HL-60 (cell line): ENCODE data around the gene RAD9A.

Source experiments
- DNase-seq, 2 experiments: peaks; one replicate each; pipeline ENCODE4 v3.0.0-alpha.2; 2010 to 2020; ENCODE audit warnings: low read depth in 1 of 2, low spot score in 1 of 2
- H3K27ac ChIP-seq: fragments of 250-450 bp; sonication (Bioruptor Pico); replicated peaks from 2 replicates; pipeline ENCODE4 v1.5.1; 2020; ENCODE audit warnings: mild to moderate bottlenecking, moderate library complexity
- H3K27me3 ChIP-seq: fragments of 250-450 bp; sonication (Bioruptor Pico); 2 replicates; pipeline ENCODE4 v1.5.1; 2021; ENCODE audit warnings: mild to moderate bottlenecking, moderate library complexity; ENCODE audit not compliant: insufficient read depth, poor library complexity, severe bottlenecking
- H3K4me3 ChIP-seq: replicated peaks from 2 replicates; pipeline ENCODE4 v1.5.1; 2011; ENCODE audit warnings: mild to moderate bottlenecking, control low read depth, low read length; ENCODE audit not compliant: insufficient read depth
- GABPA ChIP-seq: IDR thresholded peaks from 2 replicates; pipeline ENCODE4 v1.6.1; 2012; ENCODE audit warnings: low read depth
- POLR2AphosphoS5 ChIP-seq: IDR thresholded peaks from 2 replicates; pipeline ENCODE4 v1.6.1; 2012; ENCODE audit warnings: low read depth
- SPI1 ChIP-seq: IDR thresholded peaks from 2 replicates; pipeline ENCODE4 v1.6.1; 2012; ENCODE audit warnings: low read depth, mild to moderate bottlenecking, borderline replicate concordance
- TF ChIP-seq, protein P1 (sequence below): IDR thresholded peaks from 2 replicates; pipeline ENCODE4 v1.6.1; 2012; ENCODE audit warnings: low read depth; ENCODE audit not compliant: insufficient replicate concordance
- TF ChIP-seq, protein P2 (sequence below): IDR thresholded peaks from one replicate; pipeline ENCODE4 v1.5.1; 2011; ENCODE audit warnings: low read length, control low read depth, inconsistent platforms; ENCODE audit not compliant: insufficient read depth

The RAD9A gene

DNA sequence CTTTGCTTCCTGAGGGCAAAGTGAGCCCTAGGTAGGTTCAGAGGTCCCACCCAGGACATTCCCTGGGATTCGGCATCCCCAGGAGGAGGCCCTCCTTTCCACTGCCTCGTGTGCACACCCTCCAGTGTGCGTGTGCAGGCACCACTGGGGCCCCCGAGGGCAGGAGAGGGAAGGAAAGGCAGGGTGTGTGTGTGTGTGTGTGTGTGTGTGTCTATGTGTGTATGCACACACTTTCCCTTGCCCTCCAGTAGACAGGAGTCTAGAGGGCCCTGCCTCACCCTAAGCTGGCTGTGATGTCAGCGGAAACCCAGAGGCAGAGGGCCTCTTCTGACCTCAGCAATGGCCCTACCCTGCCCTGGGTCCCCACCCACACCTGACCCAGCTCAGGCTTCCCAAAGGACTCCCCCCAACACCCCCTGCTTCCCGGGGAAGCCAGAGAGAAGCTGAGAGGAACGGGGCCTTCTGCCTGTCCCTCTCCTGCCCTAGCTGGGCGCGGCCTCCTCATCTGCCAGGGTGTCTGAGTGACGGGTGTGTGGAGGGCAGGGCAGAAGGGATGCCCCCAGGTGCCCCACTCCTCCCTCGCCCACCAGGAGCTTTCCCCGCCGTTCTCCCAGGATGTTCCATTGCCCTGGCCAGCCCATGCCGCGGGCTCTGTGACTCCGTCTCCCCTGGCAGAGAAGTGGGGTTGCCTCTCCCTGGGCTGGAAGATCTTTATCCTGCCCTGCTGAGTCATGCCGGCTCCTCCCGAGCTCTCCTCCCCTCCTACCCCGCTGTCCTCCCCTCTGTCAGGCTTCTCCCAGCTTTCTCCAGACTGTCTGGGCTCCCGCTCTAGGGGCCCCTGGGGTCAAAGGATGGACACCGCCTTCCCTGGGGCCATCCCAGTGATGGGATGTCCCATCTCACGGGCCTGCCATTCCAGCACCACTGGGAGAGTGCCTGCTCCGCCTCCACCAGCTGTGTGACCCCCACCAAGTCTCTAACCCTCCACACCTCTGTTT, 12.4 kb upstream of the RAD9A start:
- peak in 1 of 2 experiments; percentile 28 for DNase-seq
- H3K4me3 ChIP-seq, result no peak overlapping the region

DNA sequence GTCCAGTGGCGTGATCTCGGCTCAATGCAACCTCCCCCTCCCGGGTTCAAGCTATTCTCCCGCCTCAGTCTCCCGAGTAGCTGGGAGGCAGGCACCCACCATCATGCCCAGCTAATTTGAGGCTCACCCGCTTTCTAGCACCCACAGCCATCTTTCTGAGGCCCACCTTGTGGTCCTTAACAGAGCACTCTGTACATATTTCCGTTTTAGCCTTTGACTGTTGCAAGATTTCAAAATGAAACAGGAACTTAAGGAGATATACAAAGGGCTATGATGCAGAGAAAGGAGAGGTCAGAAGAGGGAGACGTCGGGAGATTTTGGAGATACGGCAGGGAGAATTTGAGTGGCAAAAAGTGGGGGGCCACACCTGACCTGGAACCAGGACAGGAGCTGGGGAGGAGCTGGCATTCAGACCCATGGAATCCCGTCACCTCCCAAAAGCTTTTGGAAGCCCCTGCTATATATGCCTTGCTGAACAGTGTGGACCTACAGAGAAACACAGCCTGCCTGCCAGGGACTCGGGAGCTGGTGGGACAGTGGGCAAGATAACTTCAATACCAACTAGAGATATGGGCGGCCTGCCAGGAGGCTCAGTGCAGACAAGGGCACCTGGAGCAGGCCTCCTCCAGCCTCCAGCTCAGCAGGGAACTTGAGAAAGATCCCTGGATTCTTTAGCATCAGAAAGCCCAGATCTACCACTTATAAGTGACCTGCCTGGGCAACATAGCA, 10.4 kb upstream of the RAD9A start:
- Histone ChIP-seq H3K27me3 (no peaks in the 10 kb centered on the region), H3K27ac (peak overlapping the region; percentile 84), H3K4me3 (no peak overlapping the region)
- TF ChIP-seq SPI1 (no peak), POLR2AphosphoS5 (peak; percentile 77), GABPA (peak; percentile 38; the same call in 1 of the 2 replicates)
- TF ChIP-seq, protein P1, sequence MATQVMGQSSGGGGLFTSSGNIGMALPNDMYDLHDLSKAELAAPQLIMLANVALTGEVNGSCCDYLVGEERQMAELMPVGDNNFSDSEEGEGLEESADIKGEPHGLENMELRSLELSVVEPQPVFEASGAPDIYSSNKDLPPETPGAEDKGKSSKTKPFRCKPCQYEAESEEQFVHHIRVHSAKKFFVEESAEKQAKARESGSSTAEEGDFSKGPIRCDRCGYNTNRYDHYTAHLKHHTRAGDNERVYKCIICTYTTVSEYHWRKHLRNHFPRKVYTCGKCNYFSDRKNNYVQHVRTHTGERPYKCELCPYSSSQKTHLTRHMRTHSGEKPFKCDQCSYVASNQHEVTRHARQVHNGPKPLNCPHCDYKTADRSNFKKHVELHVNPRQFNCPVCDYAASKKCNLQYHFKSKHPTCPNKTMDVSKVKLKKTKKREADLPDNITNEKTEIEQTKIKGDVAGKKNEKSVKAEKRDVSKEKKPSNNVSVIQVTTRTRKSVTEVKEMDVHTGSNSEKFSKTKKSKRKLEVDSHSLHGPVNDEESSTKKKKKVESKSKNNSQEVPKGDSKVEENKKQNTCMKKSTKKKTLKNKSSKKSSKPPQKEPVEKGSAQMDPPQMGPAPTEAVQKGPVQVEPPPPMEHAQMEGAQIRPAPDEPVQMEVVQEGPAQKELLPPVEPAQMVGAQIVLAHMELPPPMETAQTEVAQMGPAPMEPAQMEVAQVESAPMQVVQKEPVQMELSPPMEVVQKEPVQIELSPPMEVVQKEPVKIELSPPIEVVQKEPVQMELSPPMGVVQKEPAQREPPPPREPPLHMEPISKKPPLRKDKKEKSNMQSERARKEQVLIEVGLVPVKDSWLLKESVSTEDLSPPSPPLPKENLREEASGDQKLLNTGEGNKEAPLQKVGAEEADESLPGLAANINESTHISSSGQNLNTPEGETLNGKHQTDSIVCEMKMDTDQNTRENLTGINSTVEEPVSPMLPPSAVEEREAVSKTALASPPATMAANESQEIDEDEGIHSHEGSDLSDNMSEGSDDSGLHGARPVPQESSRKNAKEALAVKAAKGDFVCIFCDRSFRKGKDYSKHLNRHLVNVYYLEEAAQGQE, result peak; percentile 50
- TF ChIP-seq, protein P2, sequence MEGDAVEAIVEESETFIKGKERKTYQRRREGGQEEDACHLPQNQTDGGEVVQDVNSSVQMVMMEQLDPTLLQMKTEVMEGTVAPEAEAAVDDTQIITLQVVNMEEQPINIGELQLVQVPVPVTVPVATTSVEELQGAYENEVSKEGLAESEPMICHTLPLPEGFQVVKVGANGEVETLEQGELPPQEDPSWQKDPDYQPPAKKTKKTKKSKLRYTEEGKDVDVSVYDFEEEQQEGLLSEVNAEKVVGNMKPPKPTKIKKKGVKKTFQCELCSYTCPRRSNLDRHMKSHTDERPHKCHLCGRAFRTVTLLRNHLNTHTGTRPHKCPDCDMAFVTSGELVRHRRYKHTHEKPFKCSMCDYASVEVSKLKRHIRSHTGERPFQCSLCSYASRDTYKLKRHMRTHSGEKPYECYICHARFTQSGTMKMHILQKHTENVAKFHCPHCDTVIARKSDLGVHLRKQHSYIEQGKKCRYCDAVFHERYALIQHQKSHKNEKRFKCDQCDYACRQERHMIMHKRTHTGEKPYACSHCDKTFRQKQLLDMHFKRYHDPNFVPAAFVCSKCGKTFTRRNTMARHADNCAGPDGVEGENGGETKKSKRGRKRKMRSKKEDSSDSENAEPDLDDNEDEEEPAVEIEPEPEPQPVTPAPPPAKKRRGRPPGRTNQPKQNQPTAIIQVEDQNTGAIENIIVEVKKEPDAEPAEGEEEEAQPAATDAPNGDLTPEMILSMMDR, result no peak
- peak in 1 of 2 experiments; percentile 60 for DNase-seq

More for the DNA sequence above, 12.4 kb upstream of the RAD9A start:
- H3K27me3 ChIP-seq, result no peaks in the 10 kb centered on the region
- H3K27ac ChIP-seq, result peak overlapping the region; percentile 26
- TF ChIP-seq, protein P1, result no peak
- TF ChIP-seq POLR2AphosphoS5 (no peak), SPI1 (no peak), GABPA (no peak)
- TF ChIP-seq, protein P2, result no peak

DNA sequence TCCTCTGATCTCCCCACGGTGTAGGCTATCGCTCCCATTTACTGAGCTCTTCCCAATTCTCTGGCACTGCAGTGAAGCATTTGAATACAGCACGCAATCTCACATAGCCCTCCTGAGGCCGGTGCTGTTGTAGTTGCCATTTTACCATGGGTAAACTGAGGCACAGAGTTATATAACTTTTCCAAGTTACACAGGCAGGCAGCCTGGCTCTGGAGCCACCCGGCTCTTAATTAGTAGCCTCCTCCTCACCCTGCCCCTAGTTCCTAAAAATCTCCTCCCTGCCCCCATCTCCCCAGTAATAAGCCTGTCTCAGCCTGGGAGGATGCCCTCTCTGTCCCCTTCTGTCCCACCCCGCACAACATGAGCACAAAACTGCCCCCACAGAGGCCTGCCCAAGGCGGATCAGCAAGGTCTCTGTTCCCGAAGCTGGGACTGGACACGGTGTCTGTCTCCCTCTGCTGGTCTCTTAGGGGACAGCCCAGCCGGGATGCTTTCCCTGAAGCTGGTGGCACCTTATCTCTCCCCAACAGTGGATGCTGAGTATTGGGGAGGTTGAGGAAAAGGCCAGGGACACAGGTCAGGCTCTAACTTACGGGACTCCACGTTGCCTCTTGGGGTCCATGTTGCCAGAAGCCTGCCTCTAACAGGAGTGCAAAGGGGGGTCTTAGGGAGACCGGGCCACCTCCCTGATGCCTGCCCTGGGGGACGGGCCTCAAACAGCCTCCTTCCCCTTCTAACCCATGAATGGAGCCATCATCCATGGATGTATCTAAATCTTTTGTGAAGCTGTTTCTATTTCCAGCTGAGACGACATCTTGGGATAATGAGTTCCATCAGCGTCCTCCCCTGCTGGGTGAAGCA, 9.3 kb upstream of the RAD9A start:
- Histone ChIP-seq H3K27me3 (no peaks in the 10 kb centered on the region), H3K27ac (peak overlapping the region; percentile 38; the same call in 1 of the 2 replicates), H3K4me3 (no peak overlapping the region)
- TF ChIP-seq, protein P2, result peak; percentile 99
- TF ChIP-seq SPI1, result no peak
- peak in 1 of 2 experiments; percentile 89 for DNase-seq
